Measurements from ENCODE around the gene OR13C5. TPM values are rescaled to one million over a fixed set of nuclear protein-coding genes. Genes with fewer than 3 reads are reported as not detected.
"Not testable (repeated sequence)": the region's sequence is repeated elsewhere in the genome, so short reads cannot be mapped to it uniquely, and the experiment has no call there.

The OR13C5 gene
- not detected for total RNA-seq
- long read RNA-seq: 0 reads

GRCh38 chr9:104599313-104599712 is at the start of gene OR13C5:
Gene OR13C5 (minus strand): TSS chr9:104599413. CDS start chr9:104599413, 0 bp downstream.
- DNase-seq (ENCODE audit: low spot score): not testable (repeated sequence)

- no peak for DNase-seq (ENCODE audit: low spot score)
Observed at GRCh38 chr9:104635456-104635855, 36.2 kb upstream of the OR13C5 start.

- no peak for DNase-seq (ENCODE audit: low spot score)
Observed at GRCh38 chr9:104633976-104634520, 34.8 kb upstream of the OR13C5 start.

- not testable (repeated sequence) for DNase-seq (ENCODE audit: low spot score)
Observed at GRCh38 chr9:104625964-104626363, 26.8 kb upstream of the OR13C5 start.

- DNase-seq (ENCODE audit: low spot score): no peak
Observed at GRCh38 chr9:104618104-104618503, 18.9 kb upstream of the OR13C5 start, which contains the start of gene OR13C9. Gene OR13C9 (minus strand): TSS chr9:104618204. CDS start chr9:104618204, 0 bp downstream.

GRCh38 chr9:104617418-104617817 is 18.2 kb upstream of the OR13C5 start:
- no peak for DNase-seq (ENCODE audit: low spot score)

- DNase-seq (ENCODE audit: low spot score): no peak
Observed at GRCh38 chr9:104611213-104611612, 12.0 kb upstream of the OR13C5 start.

- no peak for DNase-seq (ENCODE audit: low spot score)
Observed at GRCh38 chr9:104608336-104608735, 9.1 kb upstream of the OR13C5 start.

- DNase-seq (ENCODE audit: low spot score): no peak
Observed at GRCh38 chr9:104606152-104606551, 6.9 kb upstream of the OR13C5 start.

GRCh38 chr9:104605527-104605926 is 6.3 kb upstream of the OR13C5 start, which contains the start of gene OR13C2:
Gene OR13C2 (minus strand): TSS chr9:104605627. CDS start chr9:104605627, 0 bp downstream.
- not testable (repeated sequence) for DNase-seq (ENCODE audit: low spot score)

GRCh38 chr9:104604801-104605200 is 5.6 kb upstream of the OR13C5 start:
- DNase-seq (ENCODE audit: low spot score): no peak

- DNase-seq (ENCODE audit: low spot score): not testable (repeated sequence)
Observed at GRCh38 chr9:104598749-104599148, 464 bp downstream of the OR13C5 start.

- no peak for DNase-seq (ENCODE audit: low spot score)
Observed at GRCh38 chr9:104589626-104590025, 9.6 kb downstream of the OR13C5 start.

GRCh38 chr9:104586496-104587180 is 12.6 kb downstream of the OR13C5 start:
- DNase-seq (ENCODE audit: low spot score): no peak

- no peak for DNase-seq (ENCODE audit: low spot score)
Observed at GRCh38 chr9:104580562-104580961, 18.7 kb downstream of the OR13C5 start.

- DNase-seq (ENCODE audit: low spot score): no peak
Observed at GRCh38 chr9:104577263-104577662, 21.9 kb downstream of the OR13C5 start.

- DNase-seq (ENCODE audit: low spot score): no peak
Observed at GRCh38 chr9:104575456-104575855, 23.8 kb downstream of the OR13C5 start.

GRCh38 chr9:104572612-104573011 is 26.6 kb downstream of the OR13C5 start:
- no peak for DNase-seq (ENCODE audit: low spot score)

- DNase-seq (ENCODE audit: low spot score): no peak
Observed at GRCh38 chr9:104568868-104569267, 30.3 kb downstream of the OR13C5 start, which contains the start of gene OR13C8. Gene OR13C8 (plus strand): TSS chr9:104569168. CDS start chr9:104569168, 0 bp downstream.

GRCh38 chr9:104564358-104564757 is 34.9 kb downstream of the OR13C5 start:
- DNase-seq (ENCODE audit: low spot score): no peak

- DNase-seq (ENCODE audit: low spot score): no peak
Observed at GRCh38 chr9:104556830-104557634, 42.2 kb downstream of the OR13C5 start.

- no peak for DNase-seq (ENCODE audit: low spot score)
Observed at GRCh38 chr9:104555521-104555920, 43.7 kb downstream of the OR13C5 start.

Data from mesenteric fat pad (tissue), 1 donor.